ENCODE measurements around the gene OPA1. TPM values are rescaled to one million over a fixed set of nuclear protein-coding genes. Genes with fewer than 3 reads are reported as not detected.

Gene OPA1
- total RNA-seq, 1 donor from 2014 or later: 133 TPM

DNA sequence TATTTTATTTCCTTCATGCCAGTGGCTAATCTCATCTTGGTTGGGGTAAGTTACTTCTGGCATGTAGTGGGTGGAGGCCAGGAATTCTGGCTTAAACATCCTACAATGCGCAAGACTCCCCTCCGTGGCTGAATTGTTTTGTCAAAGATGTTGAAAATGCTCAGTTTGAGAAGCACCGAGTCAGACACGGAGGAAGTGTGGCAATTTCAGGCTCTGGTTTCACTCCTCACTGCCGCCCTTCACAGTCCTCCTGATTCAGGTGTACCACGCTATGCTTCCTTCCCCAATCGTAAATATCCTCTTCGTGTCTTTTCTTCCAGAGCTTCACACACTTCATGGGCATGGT lies 150.7 kb downstream of the OPA1 start:
- DNase-seq: no peak

DNA sequence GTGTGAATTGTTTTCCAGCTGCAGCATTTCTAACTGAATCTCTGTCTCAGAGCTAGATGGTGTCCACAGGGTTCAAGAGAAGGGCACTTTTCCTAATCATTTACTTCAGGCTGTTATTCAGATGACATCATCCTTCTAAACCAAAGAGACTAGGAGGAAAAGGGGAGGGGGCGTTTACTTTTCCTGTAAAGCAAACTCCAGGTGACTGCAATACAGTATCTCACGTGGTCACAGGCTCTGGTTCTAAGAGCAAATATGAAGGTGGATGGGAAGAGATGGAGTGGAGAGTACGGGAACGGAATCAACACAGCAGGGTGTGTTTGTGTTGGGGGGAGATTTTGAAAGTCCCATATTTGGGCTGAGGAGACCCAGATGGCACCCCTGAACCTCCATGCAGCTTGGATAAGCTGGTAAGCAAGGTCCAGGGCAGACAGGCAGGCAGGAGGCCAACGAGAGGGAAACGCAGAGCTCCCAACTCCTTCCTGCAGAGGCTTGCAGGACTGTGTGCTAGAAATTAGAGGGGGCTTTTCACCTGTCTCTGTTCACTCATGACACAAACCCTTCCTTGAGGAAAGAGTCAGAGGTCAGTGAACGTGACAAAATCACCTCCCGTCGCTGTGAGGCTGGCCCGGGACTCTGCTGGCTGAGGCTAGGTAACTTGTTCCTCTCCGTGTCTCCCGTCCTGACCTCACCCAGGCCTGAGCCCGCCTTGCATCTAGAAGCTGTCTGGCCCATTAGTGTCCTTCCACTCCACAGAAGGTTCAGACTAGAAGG lies 151.2 kb downstream of the OPA1 start:
- no peak for DNase-seq

DNA sequence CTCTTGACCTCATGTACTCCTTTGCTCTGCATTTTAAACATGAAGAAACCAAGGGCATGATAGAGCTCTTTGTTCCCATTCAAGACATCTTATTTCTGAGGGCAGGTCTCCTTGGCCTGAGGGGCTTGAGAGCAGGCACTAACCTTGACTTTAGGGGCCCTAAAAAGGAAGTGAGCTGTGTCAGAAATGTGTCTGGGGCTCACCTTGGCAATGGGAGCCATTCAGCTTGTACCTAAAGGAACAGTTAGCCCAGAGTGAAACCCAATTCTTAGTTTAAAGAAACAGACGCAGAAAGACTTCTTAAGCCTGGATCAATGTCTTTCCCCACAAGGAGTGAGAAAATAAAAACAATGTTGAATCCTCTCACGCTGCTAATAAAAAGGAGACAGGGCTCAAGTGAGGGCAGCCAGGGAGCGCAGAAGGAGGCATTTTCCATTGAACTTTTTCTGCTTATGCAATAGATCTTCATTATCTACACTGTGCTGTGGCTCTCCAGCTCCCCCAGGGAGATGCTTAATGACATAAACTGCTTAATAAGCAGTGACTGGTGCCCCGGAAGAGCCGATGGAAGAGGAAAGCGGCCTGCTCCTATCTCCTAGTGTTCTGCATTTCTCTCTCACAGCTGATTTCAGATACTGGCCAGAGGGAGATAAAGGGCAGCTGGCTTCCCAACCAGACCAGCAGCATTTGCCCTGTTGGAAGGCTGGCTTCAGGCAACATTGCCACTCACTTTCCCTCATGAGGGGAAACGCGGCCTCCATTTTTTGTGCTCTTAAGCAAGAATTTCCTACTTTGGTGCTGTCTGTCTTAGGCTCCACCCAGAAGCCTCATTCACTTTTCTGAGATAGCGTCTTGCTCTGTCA lies 152.0 kb downstream of the OPA1 start:
- no peak for DNase-seq

DNA sequence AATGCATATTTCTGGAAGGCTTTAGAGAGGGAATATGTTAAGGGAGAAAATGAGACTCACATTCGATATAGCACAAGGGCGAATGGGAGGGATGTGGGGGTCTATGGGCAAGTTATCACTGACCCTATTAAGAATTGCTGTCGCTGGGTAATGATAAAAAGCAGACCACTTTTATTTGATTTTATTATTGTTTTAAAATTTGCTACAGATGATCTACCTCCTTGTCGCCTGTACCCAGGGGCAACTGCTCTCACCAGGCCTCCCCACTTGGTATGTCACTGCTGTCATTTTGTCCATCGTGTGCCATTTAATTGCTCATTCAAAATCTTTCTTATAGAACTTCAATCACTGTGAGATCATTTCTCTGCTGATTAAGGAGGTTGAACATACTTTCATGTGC lies 153.8 kb downstream of the OPA1 start:
- DNase-seq: no peak

Small RNA genes within 50 kb of the gene (small RNA-seq; reads per million reads assigned to genes)
- gene RF00019 (not detected), gene RN7SL447P (not detected)

Other genes starting within 250 kb of the OPA1 start
- under 0.01 TPM for gene ATP13A5, start 214.5 kb upstream of the OPA1 start, total RNA-seq
- gene ATP13A4, start 38.3 kb upstream of the OPA1 start, total RNA-seq: 17.2 TPM